ENCODE results near the gene FGR.
A peak's percentile ranks its signal among the peaks of the same experiment; 100 is the strongest.

The FGR gene

DNA sequence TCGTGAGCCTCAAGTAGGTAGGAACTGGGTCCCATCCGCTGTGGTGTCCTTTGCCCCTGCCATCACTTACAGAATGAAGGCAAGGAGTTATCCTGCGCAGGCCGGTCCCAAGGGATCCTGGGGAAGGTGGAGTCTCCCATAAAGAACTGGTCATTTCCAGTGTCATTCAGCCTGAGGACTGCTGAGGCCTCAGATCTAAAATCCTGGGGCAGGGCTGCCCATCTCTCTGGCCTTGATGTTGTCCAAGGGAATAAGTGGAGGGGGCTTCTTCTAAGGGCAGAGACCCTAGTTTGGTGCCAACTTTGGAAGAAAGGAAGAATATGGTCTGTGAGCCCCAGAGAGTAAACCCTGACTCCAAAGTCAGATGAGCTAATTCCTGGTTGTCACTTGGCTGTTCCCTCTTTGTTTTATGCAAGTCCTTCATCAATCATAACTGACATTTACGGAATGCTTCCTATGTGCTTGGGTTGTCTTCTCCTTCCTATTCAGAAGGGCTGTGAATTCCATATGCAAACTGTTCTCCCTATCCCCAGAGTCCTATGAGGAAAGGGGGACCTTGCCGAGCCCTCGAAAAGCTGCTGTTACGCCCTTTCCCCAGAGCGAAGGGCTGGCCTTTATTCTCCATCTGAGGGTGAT is 30.1 kb upstream of the FGR start:
- no peak for DNase-seq (ENCODE audit: low spot score)
- TF ChIP-seq, protein P1, sequence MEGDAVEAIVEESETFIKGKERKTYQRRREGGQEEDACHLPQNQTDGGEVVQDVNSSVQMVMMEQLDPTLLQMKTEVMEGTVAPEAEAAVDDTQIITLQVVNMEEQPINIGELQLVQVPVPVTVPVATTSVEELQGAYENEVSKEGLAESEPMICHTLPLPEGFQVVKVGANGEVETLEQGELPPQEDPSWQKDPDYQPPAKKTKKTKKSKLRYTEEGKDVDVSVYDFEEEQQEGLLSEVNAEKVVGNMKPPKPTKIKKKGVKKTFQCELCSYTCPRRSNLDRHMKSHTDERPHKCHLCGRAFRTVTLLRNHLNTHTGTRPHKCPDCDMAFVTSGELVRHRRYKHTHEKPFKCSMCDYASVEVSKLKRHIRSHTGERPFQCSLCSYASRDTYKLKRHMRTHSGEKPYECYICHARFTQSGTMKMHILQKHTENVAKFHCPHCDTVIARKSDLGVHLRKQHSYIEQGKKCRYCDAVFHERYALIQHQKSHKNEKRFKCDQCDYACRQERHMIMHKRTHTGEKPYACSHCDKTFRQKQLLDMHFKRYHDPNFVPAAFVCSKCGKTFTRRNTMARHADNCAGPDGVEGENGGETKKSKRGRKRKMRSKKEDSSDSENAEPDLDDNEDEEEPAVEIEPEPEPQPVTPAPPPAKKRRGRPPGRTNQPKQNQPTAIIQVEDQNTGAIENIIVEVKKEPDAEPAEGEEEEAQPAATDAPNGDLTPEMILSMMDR (IDR thresholded peaks at IDR 0.05) = no peak
- no peak overlapping the region for H3K27ac ChIP-seq
- no peak overlapping the region for H3K4me3 ChIP-seq

DNA sequence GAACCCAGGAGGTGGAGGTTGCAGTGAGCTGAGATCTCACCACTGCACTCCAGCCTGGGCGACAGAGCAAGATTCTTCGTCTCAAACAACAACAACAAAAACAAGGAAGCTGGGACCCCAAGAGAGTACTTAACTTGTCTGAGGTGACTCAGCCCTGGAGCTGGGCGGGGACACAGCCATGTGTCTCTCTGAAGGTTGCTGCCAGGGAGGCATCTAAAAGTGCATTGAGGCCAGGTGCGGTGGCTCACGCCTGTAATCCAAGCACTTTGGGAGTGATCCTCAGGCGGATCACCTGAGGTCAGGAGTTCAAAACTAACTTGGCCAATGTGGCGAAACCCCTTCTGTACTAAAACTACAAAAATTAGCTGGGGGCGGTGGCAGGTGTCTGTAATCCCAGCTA is 29.3 kb upstream of the FGR start:
- no peak overlapping the region for H3K27ac ChIP-seq
- no peak for DNase-seq (ENCODE audit: low spot score)
- TF ChIP-seq, protein P1 (IDR thresholded peaks at IDR 0.05) = no peak
- no peak overlapping the region for H3K4me3 ChIP-seq

GRCh38 chr1:27662707-27663393 is 27.9 kb upstream of the FGR start:
- H3K27ac ChIP-seq = peak overlapping the region in 1 of 2 donors; percentile 43
- TF ChIP-seq, protein P1 (IDR thresholded peaks at IDR 0.05) = peak; percentile 75
- peak; percentile 89 for DNase-seq (ENCODE audit: low spot score)

DNA sequence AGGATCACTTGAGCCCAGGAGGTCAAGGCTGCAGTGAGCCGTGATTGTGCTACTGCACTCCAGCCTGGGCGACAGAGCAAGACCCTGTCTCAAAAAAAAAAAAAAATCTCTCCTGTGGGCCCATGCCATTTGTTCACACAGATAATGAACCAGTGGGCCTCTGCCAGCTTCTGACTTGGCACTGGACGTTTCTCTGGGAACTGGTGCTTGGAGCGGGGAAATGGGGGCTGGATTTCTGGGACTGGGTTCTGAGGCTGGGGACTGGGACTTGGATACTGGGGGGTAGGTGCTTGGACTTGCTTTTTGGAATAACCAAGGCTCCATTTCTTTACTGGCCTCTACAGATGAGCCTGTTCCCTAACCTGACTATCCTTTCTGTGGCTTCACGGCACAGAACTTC is 27.3 kb upstream of the FGR start:
- H3K4me3 ChIP-seq = no peak overlapping the region
- TF ChIP-seq, protein P1 (IDR thresholded peaks at IDR 0.05) = no peak
- H3K27ac ChIP-seq = no peak overlapping the region
- no peak for DNase-seq (ENCODE audit: low spot score)

More at GRCh38 chr1:27662707-27663393, 27.9 kb upstream of the FGR start:
- no peak overlapping the region for H3K4me3 ChIP-seq

- H3K27ac ChIP-seq = no peak overlapping the region
- no peak for DNase-seq (ENCODE audit: low spot score)
- TF ChIP-seq, protein P1 (IDR thresholded peaks at IDR 0.05) = no peak
- no peak overlapping the region for H3K4me3 ChIP-seq
Measured at GRCh38 chr1:27661412-27662075, 26.6 kb upstream of the FGR start.

DNA sequence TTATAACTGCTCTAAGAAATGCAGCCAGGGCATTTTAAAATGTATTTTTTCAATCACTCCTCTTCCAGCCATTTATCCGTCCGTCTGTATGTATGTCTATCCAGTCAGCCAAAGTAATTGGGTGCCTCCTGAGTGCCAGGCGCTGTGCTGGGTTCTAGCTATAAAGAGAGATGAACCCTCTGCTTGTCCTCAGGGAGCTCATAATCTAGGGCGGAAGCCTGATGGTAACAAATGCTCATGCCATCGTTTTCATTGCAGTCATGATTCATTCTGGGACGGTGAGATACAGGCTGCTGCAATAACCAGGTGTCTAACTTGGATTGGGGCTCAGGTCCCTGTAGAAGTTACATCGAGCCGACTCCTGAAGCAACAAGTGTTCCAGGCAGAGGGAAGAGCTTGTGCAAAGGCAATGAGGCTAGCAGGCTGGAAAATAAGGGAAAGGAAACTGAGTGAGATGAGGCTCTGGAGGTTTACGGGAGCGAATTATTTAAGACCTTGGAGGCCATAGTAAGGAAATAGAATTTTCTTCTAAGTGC is 25.4 kb upstream of the FGR start:
- Histone ChIP-seq H3K4me3 (peak overlapping the region; percentile 80), H3K27ac (peak overlapping the region; percentile 77 to 97)
- DNase-seq (ENCODE audit: low spot score) = no peak
- TF ChIP-seq, protein P1 (IDR thresholded peaks at IDR 0.05) = no peak

All from coronary artery (tissue), 2 donors.